ENCODE data around the gene PNMA1. TPM values are rescaled to one million over a fixed set of nuclear protein-coding genes. Genes with fewer than 3 reads are reported as not detected.
A peak's percentile ranks its signal among the peaks of the same experiment; 100 is the strongest.

PNMA1 gene
- polyA plus RNA-seq, 1 experiment, result 21.5 TPM

- no peak for DNase-seq (ENCODE audit: low read depth, low spot score)
- TF ChIP-seq, protein P1, sequence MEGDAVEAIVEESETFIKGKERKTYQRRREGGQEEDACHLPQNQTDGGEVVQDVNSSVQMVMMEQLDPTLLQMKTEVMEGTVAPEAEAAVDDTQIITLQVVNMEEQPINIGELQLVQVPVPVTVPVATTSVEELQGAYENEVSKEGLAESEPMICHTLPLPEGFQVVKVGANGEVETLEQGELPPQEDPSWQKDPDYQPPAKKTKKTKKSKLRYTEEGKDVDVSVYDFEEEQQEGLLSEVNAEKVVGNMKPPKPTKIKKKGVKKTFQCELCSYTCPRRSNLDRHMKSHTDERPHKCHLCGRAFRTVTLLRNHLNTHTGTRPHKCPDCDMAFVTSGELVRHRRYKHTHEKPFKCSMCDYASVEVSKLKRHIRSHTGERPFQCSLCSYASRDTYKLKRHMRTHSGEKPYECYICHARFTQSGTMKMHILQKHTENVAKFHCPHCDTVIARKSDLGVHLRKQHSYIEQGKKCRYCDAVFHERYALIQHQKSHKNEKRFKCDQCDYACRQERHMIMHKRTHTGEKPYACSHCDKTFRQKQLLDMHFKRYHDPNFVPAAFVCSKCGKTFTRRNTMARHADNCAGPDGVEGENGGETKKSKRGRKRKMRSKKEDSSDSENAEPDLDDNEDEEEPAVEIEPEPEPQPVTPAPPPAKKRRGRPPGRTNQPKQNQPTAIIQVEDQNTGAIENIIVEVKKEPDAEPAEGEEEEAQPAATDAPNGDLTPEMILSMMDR (IDR thresholded peaks at IDR 0.05; ENCODE audit: low read depth, low read length), result no peak
- POLR2A ChIA-PET, result interaction anchor here (0.5 to 3.2 kb wide), 5 partner anchors 9 to 33 kb away, joined by 3 to 10 read pairs (median 6); no protein-coding TSS in a partner anchor
- peak overlapping the region; percentile 41 for H3K4me3 ChIP-seq (ENCODE audit: low read depth, low read length)
- H3K27me3 ChIP-seq (ENCODE audit: control insufficient read depth, insufficient read depth, low read length), result no peaks in the 10 kb centered on the region
- no peaks in the 10 kb centered on the region; the same call in 1 of the 2 replicates for H3K9me3 ChIP-seq (ENCODE audit: control insufficient read depth, insufficient read depth, low read length)
- peak overlapping the region; percentile 68 for H3K27ac ChIP-seq (ENCODE audit: low read depth, low read length)
- CTCF ChIA-PET, result interaction anchor here (0.8 to 1.7 kb wide), 4 partner anchors 9 to 121 kb away, joined by 3 to 6 read pairs (median 4); no protein-coding TSS in a partner anchor
These were observed 40.0 kb upstream of the PNMA1 start for GRCh38 chr14:73753887-73754795.

GRCh38 chr14:73753124-73753886, 39.1 kb upstream of the PNMA1 start:
- Histone ChIP-seq H3K27me3 (ENCODE audit: control insufficient read depth, insufficient read depth, low read length) (no peaks in the 10 kb centered on the region), H3K27ac (ENCODE audit: low read depth, low read length) (peak overlapping the region; percentile 68), H3K9me3 (ENCODE audit: control insufficient read depth, insufficient read depth, low read length) (no peaks in the 10 kb centered on the region), H3K4me3 (ENCODE audit: low read depth, low read length) (peak overlapping the region; percentile 2; the same call in 1 of the 2 replicates)
- TF ChIP-seq, protein P1 (IDR thresholded peaks at IDR 0.05; ENCODE audit: low read depth, low read length), result no peak
- no peak for DNase-seq (ENCODE audit: low read depth, low spot score)
- CTCF ChIA-PET, result interaction anchor here (1.4 to 1.7 kb wide), 2 partner anchors 24 to 120 kb away, joined by 3 to 5 read pairs; no protein-coding TSS in a partner anchor
- POLR2A ChIA-PET, result interaction anchor here (3.2 kb wide), 1 partner anchor 12 kb away, joined by 10 read pairs; no protein-coding TSS in a partner anchor

DNA sequence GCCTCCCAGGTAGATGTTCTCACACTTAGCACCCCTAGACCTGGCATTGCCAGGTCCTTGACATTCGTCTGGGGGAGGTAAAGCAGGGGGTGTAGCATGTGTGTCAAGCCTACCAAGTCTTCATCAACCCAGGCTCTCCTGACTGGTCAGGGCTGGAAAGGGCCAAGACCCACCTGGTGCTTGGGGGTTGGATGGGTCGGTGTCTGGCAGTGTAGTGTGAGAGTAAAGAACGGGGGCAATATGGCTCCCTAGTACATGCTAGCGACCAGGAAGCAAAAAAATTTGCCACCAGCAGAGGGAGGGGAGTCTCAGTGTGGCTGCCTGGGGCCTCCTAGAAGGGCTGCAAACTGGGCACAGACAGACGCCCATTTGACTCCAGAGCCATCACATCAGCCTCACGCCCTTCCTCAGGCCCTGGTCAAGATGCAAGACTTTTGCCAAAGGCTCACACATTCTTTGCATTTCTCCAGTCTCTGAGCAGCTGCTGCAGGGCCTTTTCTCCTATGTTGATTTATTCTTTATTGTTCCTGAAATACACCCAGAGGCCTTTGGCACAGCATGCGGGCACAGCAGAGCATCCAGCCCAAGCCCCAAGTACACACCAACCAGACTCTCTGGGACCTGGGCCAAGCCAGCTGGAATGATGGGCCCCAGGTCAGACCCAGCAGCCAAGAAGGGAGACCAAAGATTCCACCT, 38.3 kb upstream of the PNMA1 start:
- DNase-seq (ENCODE audit: low read depth, low spot score), result no peak
- TF ChIP-seq, protein P1 (IDR thresholded peaks at IDR 0.05; ENCODE audit: low read depth, low read length), result peak; percentile 46
- ChIA-PET CTCF (interaction anchor here (1.7 kb wide), 1 partner anchor 23 kb away, joined by 5 read pairs; no protein-coding TSS in a partner anchor), POLR2A (interaction anchor here (3.2 kb wide), 1 partner anchor 11 kb away, joined by 10 read pairs; no protein-coding TSS in a partner anchor)
- Histone ChIP-seq H3K27ac (ENCODE audit: low read depth, low read length) (peak overlapping the region; percentile 68), H3K27me3 (ENCODE audit: control insufficient read depth, insufficient read depth, low read length) (no peaks in the 10 kb centered on the region), H3K4me3 (ENCODE audit: low read depth, low read length) (no peak overlapping the region), H3K9me3 (ENCODE audit: control insufficient read depth, insufficient read depth, low read length) (no peaks in the 10 kb centered on the region)

- ChIA-PET POLR2A (no interaction called here), CTCF (no interaction called here)
- TF ChIP-seq, protein P1 (IDR thresholded peaks at IDR 0.05; ENCODE audit: low read depth, low read length), result no peak
- Histone ChIP-seq H3K27ac (ENCODE audit: low read depth, low read length) (no peak overlapping the region), H3K27me3 (ENCODE audit: control insufficient read depth, insufficient read depth, low read length) (no peaks in the 10 kb centered on the region), H3K9me3 (ENCODE audit: control insufficient read depth, insufficient read depth, low read length) (no peaks in the 10 kb centered on the region), H3K4me3 (ENCODE audit: low read depth, low read length) (no peak overlapping the region)
- DNase-seq (ENCODE audit: low read depth, low spot score), result no peak
These were observed 37.0 kb upstream of the PNMA1 start for GRCh38 chr14:73751157-73751691.
